ENCODE results near the gene RBMX. TPM values are rescaled to one million over a fixed set of nuclear protein-coding genes. Genes with fewer than 3 reads are reported as not detected.

RBMX gene
- total RNA-seq, 5 donors from 2014 or later (not counting 1 experiment from before 2014, with no cell fraction given): 203 to 281 (median 209) TPM

DNA sequence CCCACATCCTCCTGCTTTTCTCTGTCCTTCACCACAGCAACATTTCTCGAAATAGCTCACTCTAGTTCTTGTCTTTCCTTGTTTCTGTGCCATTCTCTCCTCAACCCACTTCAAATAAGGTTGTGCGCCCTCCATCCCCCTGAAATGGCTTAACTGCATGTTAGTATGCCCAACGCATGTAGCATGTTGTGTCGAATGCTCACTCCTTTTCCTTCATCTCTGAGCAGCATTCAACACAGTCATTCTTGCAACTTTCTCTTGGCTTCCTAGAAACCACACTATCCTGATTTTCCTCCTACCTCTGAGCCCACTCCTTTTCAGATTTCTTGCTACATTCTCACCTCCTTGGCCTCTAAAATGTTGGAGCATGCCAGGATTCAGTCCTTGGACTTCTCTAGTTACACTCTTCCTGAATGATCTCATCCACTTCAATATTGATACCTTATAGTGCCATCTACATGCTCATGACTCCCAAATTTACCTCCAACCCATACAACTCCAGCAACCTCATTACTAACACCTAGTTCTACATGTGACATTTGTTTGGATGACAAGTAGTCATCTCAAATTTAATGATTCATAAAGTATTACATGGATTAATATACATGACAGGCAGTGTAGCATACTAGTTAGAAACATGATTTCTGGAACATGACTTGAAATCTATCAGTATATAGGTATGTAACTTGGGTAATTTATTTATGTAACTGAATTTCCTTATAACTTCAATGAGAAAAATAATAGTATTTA, 22.3 kb downstream of the RBMX start:
- peaks cover 35% of the 10 kb centered on the region for H3K36me3 Mint-ChIP-seq
- peaks cover 0 to 13% of the 10 kb centered on the region in 2 donors for H3K27me3 Mint-ChIP-seq
- Histone ChIP-seq H3K4me1 (ENCODE audit: control insufficient read depth in 1 of 2, extremely low read depth in 1 of 2, insufficient read depth in 2 of 2, low read length in 2 of 2) (no peaks in the 10 kb centered on the region), H3K27me3 (replicated peaks in 1 of 2; ENCODE audit: control insufficient read depth in 2 of 2, extremely low read depth in 1 of 2, insufficient read depth in 2 of 2, low read length in 1 of 2) (no peaks in the 10 kb centered on the region), H3K9me3 (no peaks in the 10 kb centered on the region), H3K4me3 (ENCODE audit: control insufficient read depth in 1 of 2, extremely low read depth in 1 of 2, low read length in 1 of 2) (no peak overlapping the region), H3K36me3 (ENCODE audit: control insufficient read depth in 2 of 2, extremely low read depth in 1 of 2, insufficient read depth in 1 of 2, low read length in 1 of 2) (peaks cover 0 to 13% of the 10 kb centered on the region in 2 donors), H3K27ac (ENCODE audit: low read length) (no peak overlapping the region)
- H3K9me3 Mint-ChIP-seq: no peaks in the 10 kb centered on the region
- H3K4me1 Mint-ChIP-seq: peaks cover 2 to 22% (median 14%) of the 10 kb centered on the region in 3 donors
- no peak for DNase-seq
- H3K4me3 Mint-ChIP-seq: no peak overlapping the region
- POLR2A ChIA-PET: no interaction called here
- ATAC-seq (replicated peaks in 1 of 4): no peak
- WGBS (ENCODE audit: insufficient coverage): 100% methylated on average over 4 of the region's 4 CpGs
- CTCF ChIA-PET: no interaction called here
- no peak overlapping the region for H3K27ac Mint-ChIP-seq

DNA sequence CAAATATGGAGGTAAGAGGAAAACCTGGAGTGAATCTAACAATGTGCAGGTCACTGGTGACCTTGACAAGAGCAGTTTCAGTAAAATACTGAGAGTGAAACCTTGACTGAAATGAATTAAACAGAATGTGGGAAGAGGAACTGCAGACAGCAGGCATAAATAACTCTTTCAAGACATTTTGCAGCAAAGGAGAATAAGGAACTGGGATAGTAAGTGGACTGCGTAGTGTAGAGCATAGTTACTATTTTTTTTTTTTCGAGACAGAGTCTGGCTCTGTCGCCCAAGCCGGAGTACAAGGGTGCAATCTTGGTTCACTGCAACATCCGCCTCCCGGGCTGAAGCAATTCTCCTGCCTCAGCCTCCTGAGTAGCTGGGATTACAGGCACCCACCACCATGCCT, 24.0 kb downstream of the RBMX start:
- no peaks in the 10 kb centered on the region for H3K9me3 ChIP-seq
- no peaks in the 10 kb centered on the region for H3K27me3 ChIP-seq (replicated peaks in 1 of 2; ENCODE audit: control insufficient read depth in 2 of 2, extremely low read depth in 1 of 2, insufficient read depth in 2 of 2, low read length in 1 of 2)
- no CpG with 5 or more reads among the region's 6 CpGs for WGBS (ENCODE audit: insufficient coverage)
- Mint-ChIP-seq H3K27me3 (peaks cover 0 to 11% of the 10 kb centered on the region in 2 donors), H3K4me1 (peaks cover 0 to 19% (median 7%) of the 10 kb centered on the region in 3 donors), H3K9me3 (no peaks in the 10 kb centered on the region), H3K4me3 (no peak overlapping the region), H3K27ac (no peak overlapping the region), H3K36me3 (peaks cover 38% of the 10 kb centered on the region)
- H3K4me1 ChIP-seq (ENCODE audit: control insufficient read depth in 1 of 2, extremely low read depth in 1 of 2, insufficient read depth in 2 of 2, low read length in 2 of 2): no peaks in the 10 kb centered on the region
- H3K4me3 ChIP-seq (ENCODE audit: control insufficient read depth in 1 of 2, extremely low read depth in 1 of 2, low read length in 1 of 2): no peak overlapping the region
- peaks cover 0 to 6% of the 10 kb centered on the region in 2 donors for H3K36me3 ChIP-seq (ENCODE audit: control insufficient read depth in 2 of 2, extremely low read depth in 1 of 2, insufficient read depth in 1 of 2, low read length in 1 of 2)
- DNase-seq (no peak), ATAC-seq (replicated peaks in 1 of 4) (no peak)
- no peak overlapping the region for H3K27ac ChIP-seq (ENCODE audit: low read length)
- ChIA-PET POLR2A (no interaction called here), CTCF (no interaction called here)

DNA sequence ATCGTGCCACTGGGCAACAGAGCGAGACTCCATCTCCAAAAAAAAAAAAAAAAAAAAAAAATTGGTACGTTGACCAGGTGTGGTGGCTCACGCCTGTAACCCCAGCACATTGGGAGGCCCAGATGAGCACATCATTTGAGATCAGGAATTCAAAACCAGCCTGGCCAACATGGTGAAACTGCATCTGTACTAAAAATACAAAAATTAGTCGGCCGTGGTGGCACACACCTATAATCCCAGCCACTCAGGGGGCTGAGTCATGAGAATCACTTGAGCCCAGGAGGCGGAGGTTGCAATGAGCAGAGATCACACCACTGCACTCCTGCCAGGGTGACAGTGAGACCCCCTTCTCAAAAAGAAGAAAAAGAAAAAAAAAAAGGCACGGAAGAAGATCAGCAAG, 24.5 kb downstream of the RBMX start:
- Mint-ChIP-seq H3K9me3 (no peaks in the 10 kb centered on the region), H3K27me3 (peaks cover 0 to 9% of the 10 kb centered on the region in 2 donors), H3K4me3 (no peak overlapping the region), H3K4me1 (peaks cover 0 to 19% (median 5%) of the 10 kb centered on the region in 3 donors), H3K36me3 (peaks cover 38% of the 10 kb centered on the region), H3K27ac (no peak overlapping the region)
- H3K36me3 ChIP-seq (ENCODE audit: control insufficient read depth in 2 of 2, extremely low read depth in 1 of 2, insufficient read depth in 1 of 2, low read length in 1 of 2): peaks cover 0 to 5% of the 10 kb centered on the region in 2 donors
- no peak overlapping the region for H3K4me3 ChIP-seq (ENCODE audit: control insufficient read depth in 1 of 2, extremely low read depth in 1 of 2, low read length in 1 of 2)
- H3K9me3 ChIP-seq: no peaks in the 10 kb centered on the region
- WGBS (ENCODE audit: insufficient coverage): 100% methylated on average over 2 of the region's 8 CpGs
- H3K27me3 ChIP-seq (replicated peaks in 1 of 2; ENCODE audit: control insufficient read depth in 2 of 2, extremely low read depth in 1 of 2, insufficient read depth in 2 of 2, low read length in 1 of 2): no peaks in the 10 kb centered on the region
- DNase-seq: no peak
- H3K27ac ChIP-seq (ENCODE audit: low read length): no peak overlapping the region
- H3K4me1 ChIP-seq (ENCODE audit: control insufficient read depth in 1 of 2, extremely low read depth in 1 of 2, insufficient read depth in 2 of 2, low read length in 2 of 2): no peaks in the 10 kb centered on the region
- no peak for ATAC-seq (replicated peaks in 1 of 4)
- CTCF ChIA-PET: no interaction called here
- POLR2A ChIA-PET: interaction anchor here in 1 of 2 donors (0.6 kb wide), 1 partner anchor 42 kb away, joined by 10 read pairs; no protein-coding TSS in a partner anchor

DNA sequence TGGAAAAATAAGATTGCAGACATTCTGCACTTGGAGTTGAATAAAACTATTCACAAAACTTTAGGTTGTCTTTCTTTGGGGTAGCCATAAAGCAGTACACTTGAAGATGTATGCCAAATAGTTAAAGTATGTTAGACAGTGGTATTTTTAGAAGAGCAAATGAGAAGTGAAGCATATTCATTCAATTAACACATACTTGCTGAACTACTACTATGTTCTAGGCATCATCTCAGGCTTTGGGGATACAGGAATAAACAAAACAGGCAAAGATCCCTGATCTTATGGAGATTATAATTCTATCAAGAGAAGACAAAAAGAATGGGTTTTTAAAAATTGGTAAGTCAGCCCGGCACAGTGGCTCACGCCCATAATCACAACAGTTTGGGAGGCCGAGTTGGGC, 29.0 kb downstream of the RBMX start:
- Mint-ChIP-seq H3K4me1 (peaks cover 0 to 7% (median 0%) of the 10 kb centered on the region in 3 donors), H3K27ac (no peak overlapping the region), H3K36me3 (peaks cover 28% of the 10 kb centered on the region), H3K27me3 (peaks cover 0 to 14% of the 10 kb centered on the region in 2 donors), H3K9me3 (no peaks in the 10 kb centered on the region), H3K4me3 (no peak overlapping the region)
- CTCF ChIA-PET: no interaction called here
- WGBS (ENCODE audit: insufficient coverage): no CpG with 5 or more reads among the region's 3 CpGs
- peaks cover 4 to 15% of the 10 kb centered on the region in 2 donors for H3K36me3 ChIP-seq (ENCODE audit: control insufficient read depth in 2 of 2, extremely low read depth in 1 of 2, insufficient read depth in 1 of 2, low read length in 1 of 2)
- no peaks in the 10 kb centered on the region for H3K4me1 ChIP-seq (ENCODE audit: control insufficient read depth in 1 of 2, extremely low read depth in 1 of 2, insufficient read depth in 2 of 2, low read length in 2 of 2)
- no peak for DNase-seq
- no peak for ATAC-seq (replicated peaks in 1 of 4)
- H3K27me3 ChIP-seq (replicated peaks in 1 of 2; ENCODE audit: control insufficient read depth in 2 of 2, extremely low read depth in 1 of 2, insufficient read depth in 2 of 2, low read length in 1 of 2): no peaks in the 10 kb centered on the region
- no peak overlapping the region for H3K4me3 ChIP-seq (ENCODE audit: control insufficient read depth in 1 of 2, extremely low read depth in 1 of 2, low read length in 1 of 2)
- POLR2A ChIA-PET: interaction anchor here in 1 of 2 donors (0.7 kb wide), 1 partner anchor 35 kb away, joined by 5 read pairs; no protein-coding TSS in a partner anchor
- H3K9me3 ChIP-seq: no peaks in the 10 kb centered on the region
- no peak overlapping the region for H3K27ac ChIP-seq (ENCODE audit: low read length)

DNA sequence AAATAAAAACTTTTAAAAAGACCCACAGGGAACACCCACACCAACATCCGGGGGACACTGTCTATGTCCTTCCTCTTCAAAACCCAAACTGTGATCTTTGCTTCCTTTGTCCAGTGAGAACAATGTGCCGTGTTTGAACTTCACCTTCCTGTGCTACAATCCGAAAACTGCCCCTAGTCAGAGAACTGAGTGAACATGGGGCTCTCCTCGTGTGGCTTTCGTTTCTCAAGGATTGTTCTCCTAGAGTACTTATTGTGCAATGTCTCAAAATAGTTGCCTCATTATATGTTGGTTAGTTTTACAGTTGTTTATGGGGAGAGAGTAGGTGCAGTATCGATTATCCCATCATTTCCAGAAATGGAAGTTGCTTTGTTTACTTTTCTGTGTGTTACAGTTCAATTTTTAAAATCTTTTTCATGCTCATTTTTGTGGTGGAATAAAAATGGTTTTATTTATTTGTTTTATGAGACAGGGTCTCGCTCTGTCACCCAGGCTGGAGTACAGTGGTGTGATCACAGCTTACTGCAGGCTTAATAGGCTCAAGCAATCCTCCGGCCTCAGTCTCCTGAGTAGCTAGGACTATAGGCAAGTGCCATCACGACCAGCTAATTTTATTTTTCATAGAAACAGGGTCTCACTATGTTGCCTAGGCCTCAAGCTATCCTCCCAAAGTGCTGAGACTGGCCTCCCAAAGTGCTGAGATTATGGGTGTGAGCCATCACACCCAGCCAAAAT, 29.9 kb downstream of the RBMX start:
- H3K36me3 Mint-ChIP-seq: peaks cover 27% of the 10 kb centered on the region
- no peaks in the 10 kb centered on the region for H3K4me1 ChIP-seq (ENCODE audit: control insufficient read depth in 1 of 2, extremely low read depth in 1 of 2, insufficient read depth in 2 of 2, low read length in 2 of 2)
- H3K4me3 ChIP-seq (ENCODE audit: control insufficient read depth in 1 of 2, extremely low read depth in 1 of 2, low read length in 1 of 2): no peak overlapping the region
- POLR2A ChIA-PET: no interaction called here
- no peak overlapping the region for H3K27ac ChIP-seq (ENCODE audit: low read length)
- H3K27me3 Mint-ChIP-seq: peaks cover 0 to 14% of the 10 kb centered on the region in 2 donors
- H3K36me3 ChIP-seq (ENCODE audit: control insufficient read depth in 2 of 2, extremely low read depth in 1 of 2, insufficient read depth in 1 of 2, low read length in 1 of 2): peaks cover 4 to 15% of the 10 kb centered on the region in 2 donors
- ATAC-seq (replicated peaks in 1 of 4) (no peak), DNase-seq (no peak)
- no peaks in the 10 kb centered on the region for H3K27me3 ChIP-seq (replicated peaks in 1 of 2; ENCODE audit: control insufficient read depth in 2 of 2, extremely low read depth in 1 of 2, insufficient read depth in 2 of 2, low read length in 1 of 2)
- 86% methylated on average over 2 of the region's 9 CpGs for whole genome bisulfite sequencing (ENCODE audit: insufficient coverage)
- peaks cover 0 to 4% (median 0%) of the 10 kb centered on the region in 3 donors for H3K4me1 Mint-ChIP-seq
- CTCF ChIA-PET: interaction anchor here in 1 of 2 donors (0.6 kb wide), 1 partner anchor 14 kb away, joined by 3 read pairs; no protein-coding TSS in a partner anchor
- H3K27ac Mint-ChIP-seq: no peak overlapping the region
- H3K9me3 Mint-ChIP-seq: no peaks in the 10 kb centered on the region
- H3K9me3 ChIP-seq: no peaks in the 10 kb centered on the region
- no peak overlapping the region for H3K4me3 Mint-ChIP-seq

DNA sequence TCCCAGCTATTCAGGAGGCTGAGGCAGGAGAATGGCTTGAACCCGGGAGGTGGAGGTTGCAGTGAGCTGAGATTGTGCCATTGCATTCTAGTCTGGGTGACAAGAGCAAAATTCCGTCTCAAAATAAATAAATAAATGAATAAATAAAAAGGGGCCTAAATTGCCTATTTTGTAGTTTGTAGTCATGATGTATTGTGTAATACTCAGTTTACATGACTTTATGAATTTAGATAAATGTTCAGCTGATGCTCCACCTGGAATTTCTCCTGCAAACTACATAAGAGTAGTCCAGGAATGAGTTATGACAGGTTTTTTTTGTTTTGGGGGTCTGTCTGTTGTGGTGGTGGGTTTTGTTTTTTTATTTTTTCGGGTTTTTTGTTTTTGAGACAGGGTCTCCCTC, 31.1 kb downstream of the RBMX start:
- Mint-ChIP-seq H3K4me3 (no peak overlapping the region), H3K9me3 (no peaks in the 10 kb centered on the region), H3K36me3 (peaks cover 31% of the 10 kb centered on the region), H3K27me3 (peaks cover 0 to 12% of the 10 kb centered on the region in 2 donors), H3K27ac (no peak overlapping the region), H3K4me1 (peaks cover 0 to 2% (median 0%) of the 10 kb centered on the region in 3 donors)
- Histone ChIP-seq H3K4me1 (ENCODE audit: control insufficient read depth in 1 of 2, extremely low read depth in 1 of 2, insufficient read depth in 2 of 2, low read length in 2 of 2) (no peaks in the 10 kb centered on the region), H3K27ac (ENCODE audit: low read length) (no peak overlapping the region), H3K9me3 (no peaks in the 10 kb centered on the region), H3K4me3 (ENCODE audit: control insufficient read depth in 1 of 2, extremely low read depth in 1 of 2, low read length in 1 of 2) (no peak overlapping the region), H3K27me3 (replicated peaks in 1 of 2; ENCODE audit: control insufficient read depth in 2 of 2, extremely low read depth in 1 of 2, insufficient read depth in 2 of 2, low read length in 1 of 2) (no peaks in the 10 kb centered on the region), H3K36me3 (ENCODE audit: control insufficient read depth in 2 of 2, extremely low read depth in 1 of 2, insufficient read depth in 1 of 2, low read length in 1 of 2) (peaks cover 4 to 14% of the 10 kb centered on the region in 2 donors)
- DNase-seq (no peak), ATAC-seq (replicated peaks in 1 of 4) (no peak)
- no CpG with 5 or more reads among the region's 3 CpGs for WGBS (ENCODE audit: insufficient coverage)
- ChIA-PET CTCF (no interaction called here), POLR2A (no interaction called here)

Measured in T-cell (primary cell).